ELF-1 (cell line): ENCODE results near the gene WDR45B.
"Not testable (repeated sequence)": the region's sequence is repeated elsewhere in the genome, so short reads cannot be mapped to it uniquely, and the experiment has no call there.

Experiments
- DNase-seq: peaks from one replicate; pipeline ENCODE4 v3.0.0-alpha.2; 2016; ENCODE audit warnings: low read depth, low spot score

Gene WDR45B

GRCh38 chr17:82585935-82586575 lies 62.2 kb downstream of the WDR45B start:
- DNase-seq = not testable (repeated sequence)

- DNase-seq = no peak
Measured at GRCh38 chr17:82583720-82584234, 64.5 kb downstream of the WDR45B start.

- no peak for DNase-seq
Measured at GRCh38 chr17:82582709-82583108, 65.5 kb downstream of the WDR45B start.

- DNase-seq = no peak
Measured at GRCh38 chr17:82582213-82582612, 66.0 kb downstream of the WDR45B start.

- DNase-seq = not testable (repeated sequence)
Measured at GRCh38 chr17:82579969-82580368, 68.3 kb downstream of the WDR45B start.

GRCh38 chr17:82577300-82577699 lies 70.9 kb downstream of the WDR45B start:
- DNase-seq = no peak

- DNase-seq = not testable (repeated sequence)
Measured at GRCh38 chr17:82575581-82576221, 72.5 kb downstream of the WDR45B start.

GRCh38 chr17:82574041-82574440 lies 74.2 kb downstream of the WDR45B start:
- no peak for DNase-seq

- no peak for DNase-seq
Measured at GRCh38 chr17:82571855-82572254, 76.4 kb downstream of the WDR45B start.

GRCh38 chr17:82570277-82570676 lies 78.0 kb downstream of the WDR45B start:
- DNase-seq = no peak

- no peak for DNase-seq
Measured at GRCh38 chr17:82569621-82570020, 78.6 kb downstream of the WDR45B start.

GRCh38 chr17:82568997-82569393 lies 79.2 kb downstream of the WDR45B start:
- DNase-seq = no peak

GRCh38 chr17:82567286-82567685 lies 81.0 kb downstream of the WDR45B start:
- DNase-seq = no peak

- DNase-seq = no peak
Measured at GRCh38 chr17:82566129-82566960, 81.9 kb downstream of the WDR45B start.

GRCh38 chr17:82565551-82565950 lies 82.7 kb downstream of the WDR45B start:
- DNase-seq = no peak
